ENCODE measurements around the gene TMC2.

The TMC2 gene

DNA sequence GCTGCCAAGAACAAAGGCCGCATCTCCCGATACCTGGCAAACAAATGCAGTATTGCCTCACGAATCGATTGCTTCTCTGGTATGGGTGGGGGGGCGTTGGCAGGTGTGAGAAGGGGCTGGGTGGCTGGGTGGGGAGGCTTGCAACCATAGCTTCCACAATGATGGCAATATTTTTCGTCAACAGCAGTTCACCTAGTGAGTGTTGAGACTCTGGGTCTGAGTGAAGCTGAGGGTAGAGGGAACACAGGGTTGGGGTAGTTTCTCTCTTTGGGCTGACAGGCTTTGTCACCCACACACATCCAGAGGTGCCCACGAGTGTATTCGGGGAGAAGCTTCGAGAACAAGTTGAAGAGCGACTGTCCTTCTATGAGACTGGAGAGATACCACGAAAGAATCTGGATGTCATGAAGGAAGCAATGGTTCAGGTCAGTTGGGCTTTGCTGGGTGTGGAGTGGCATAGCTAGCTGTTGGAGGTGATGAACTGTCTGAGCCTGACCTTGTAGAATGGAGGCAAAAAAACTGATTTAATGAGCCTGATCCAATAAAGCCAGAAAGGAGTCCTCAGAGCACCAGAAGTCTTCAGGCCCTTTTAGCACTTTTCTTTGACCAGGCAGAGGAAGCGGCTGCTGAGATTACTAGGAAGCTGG lies 120.2 kb downstream of the TMC2 start:
- DNase-seq (ENCODE audit: low spot score): no peak
- Histone ChIP-seq H3K36me3 (replicated peaks in 1 of 2; ENCODE audit: control insufficient read depth in 2 of 2, insufficient read depth in 2 of 2, low read length in 2 of 2) (peaks cover 61 to 84% of the 10 kb centered on the region in 2 donors), H3K27ac (replicated peaks; ENCODE audit: low read length) (no peak overlapping the region), H2AFZ (ENCODE audit: low read length) (no peak overlapping the region), H4K91ac (ENCODE audit: low read depth, low read length, poor library complexity) (no peak overlapping the region), H3K14ac (ENCODE audit: low read length) (no peak overlapping the region), H3K4ac (ENCODE audit: low read length) (no peak overlapping the region), H2BK12ac (ENCODE audit: low read length) (no peak overlapping the region), H3K79me1 (ENCODE audit: low read depth, low read length) (peaks cover 12% of the 10 kb centered on the region), H3K23ac (ENCODE audit: low read depth, low read length, poor library complexity) (no peak overlapping the region), H3K27me3 (ENCODE audit: control insufficient read depth in 3 of 3, insufficient read depth in 3 of 3, low read depth in 1 of 3, low read length in 3 of 3) (no peaks in the 10 kb centered on the region), H2BK5ac (ENCODE audit: low read length) (no peak overlapping the region), H2BK15ac (ENCODE audit: low read length) (no peak overlapping the region), H2BK120ac (ENCODE audit: low read depth, low read length) (no peak overlapping the region), H2AK5ac (ENCODE audit: low read depth, low read length) (no peak overlapping the region), H3K9me3 (replicated peaks in 1 of 2; ENCODE audit: control insufficient read depth in 2 of 2, insufficient read depth in 1 of 2, low read depth in 1 of 2, low read length in 2 of 2) (no peaks in the 10 kb centered on the region), H3K18ac (ENCODE audit: low read length) (no peak overlapping the region), H3K9ac (ENCODE audit: low read depth, low read length, poor library complexity) (no peak overlapping the region), H3K4me1 (ENCODE audit: control insufficient read depth in 2 of 2, insufficient read depth in 1 of 2, low read depth in 1 of 2, low read length in 2 of 2) (peaks cover 7 to 13% of the 10 kb centered on the region in 2 donors), H3K4me3 (ENCODE audit: low read length in 2 of 2) (no peak overlapping the region), H3K4me2 (ENCODE audit: insufficient read depth, low read length, poor library complexity, severe bottlenecking) (no peak overlapping the region), H4K8ac (ENCODE audit: low read depth, low read length) (no peak overlapping the region)
- WGBS, 2 donors (ENCODE audit: extremely low coverage in 2 of 2, insufficient read length in 2 of 2, insufficient replicate concordance in 1 of 2): no CpG with 5 or more reads among the region's 12 CpGs

DNA sequence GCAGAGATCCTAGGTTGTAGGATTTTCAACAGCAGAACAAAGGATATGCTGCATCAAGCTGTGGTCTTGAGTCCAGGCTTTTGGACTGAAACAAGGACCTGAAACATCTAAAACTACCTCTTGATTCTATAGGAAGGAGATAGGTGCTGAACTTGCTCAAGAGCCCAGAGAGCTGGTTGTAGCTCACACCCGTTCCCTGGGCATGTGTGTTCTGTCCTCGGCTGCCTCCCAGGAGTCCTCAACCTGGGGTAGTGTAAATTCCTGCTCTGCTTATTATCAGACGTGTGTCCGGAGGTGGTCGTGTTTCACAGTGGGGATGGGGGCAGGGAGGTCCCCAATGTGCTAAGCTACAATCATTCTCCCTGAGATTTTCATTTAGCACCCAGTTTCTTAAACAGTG lies 120.9 kb downstream of the TMC2 start:
- Histone ChIP-seq H3K36me3 (replicated peaks in 1 of 2; ENCODE audit: control insufficient read depth in 2 of 2, insufficient read depth in 2 of 2, low read length in 2 of 2) (peaks cover 66 to 91% of the 10 kb centered on the region in 2 donors), H3K23ac (ENCODE audit: low read depth, low read length, poor library complexity) (no peak overlapping the region)

DNA sequence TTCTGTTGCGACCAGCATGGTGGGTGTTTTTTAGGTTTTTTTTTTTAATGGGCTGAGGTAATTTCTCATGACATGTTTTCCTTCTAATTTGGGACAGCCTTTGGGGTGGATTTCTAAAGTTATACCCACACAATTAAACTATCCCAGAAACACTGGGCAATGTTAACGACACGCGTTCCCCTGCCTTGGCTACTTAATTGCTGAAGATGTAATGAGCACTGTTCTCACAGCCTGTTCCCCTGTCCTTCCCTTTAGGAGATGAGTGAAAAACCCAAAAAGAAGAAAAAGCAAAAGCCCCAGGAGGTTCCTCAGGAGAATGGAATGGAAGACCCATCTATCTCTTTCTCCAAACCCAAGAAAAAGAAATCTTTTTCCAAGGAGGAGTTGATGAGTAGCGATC lies 121.3 kb downstream of the TMC2 start:
- Histone ChIP-seq H3K27me3 (ENCODE audit: control insufficient read depth in 3 of 3, insufficient read depth in 3 of 3, low read depth in 1 of 3, low read length in 3 of 3) (no peaks in the 10 kb centered on the region), H3K9me3 (replicated peaks in 1 of 2; ENCODE audit: control insufficient read depth in 2 of 2, insufficient read depth in 1 of 2, low read depth in 1 of 2, low read length in 2 of 2) (no peaks in the 10 kb centered on the region), H3K18ac (ENCODE audit: low read length) (no peak overlapping the region), H2AK5ac (ENCODE audit: low read depth, low read length) (no peak overlapping the region), H2BK15ac (ENCODE audit: low read length) (no peak overlapping the region), H2AFZ (ENCODE audit: low read length) (no peak overlapping the region), H3K27ac (replicated peaks; ENCODE audit: low read length) (no peak overlapping the region), H3K36me3 (replicated peaks in 1 of 2; ENCODE audit: control insufficient read depth in 2 of 2, insufficient read depth in 2 of 2, low read length in 2 of 2) (peaks cover 67 to 93% of the 10 kb centered on the region in 2 donors), H3K9ac (ENCODE audit: low read depth, low read length, poor library complexity) (no peak overlapping the region), H3K4me1 (ENCODE audit: control insufficient read depth in 2 of 2, insufficient read depth in 1 of 2, low read depth in 1 of 2, low read length in 2 of 2) (peaks cover 7 to 13% of the 10 kb centered on the region in 2 donors), H3K4me3 (ENCODE audit: low read length in 2 of 2) (no peak overlapping the region), H2BK5ac (ENCODE audit: low read length) (no peak overlapping the region), H4K8ac (ENCODE audit: low read depth, low read length) (no peak overlapping the region), H3K79me1 (ENCODE audit: low read depth, low read length) (peaks cover 10% of the 10 kb centered on the region), H3K23ac (ENCODE audit: low read depth, low read length, poor library complexity) (no peak overlapping the region), H3K4ac (ENCODE audit: low read length) (no peak overlapping the region), H4K91ac (ENCODE audit: low read depth, low read length, poor library complexity) (no peak overlapping the region), H3K14ac (ENCODE audit: low read length) (no peak overlapping the region), H3K4me2 (ENCODE audit: insufficient read depth, low read length, poor library complexity, severe bottlenecking) (no peak overlapping the region), H2BK120ac (ENCODE audit: low read depth, low read length) (no peak overlapping the region), H2BK12ac (ENCODE audit: low read length) (no peak overlapping the region)
- no CpG with 5 or more reads among the region's 5 CpGs for WGBS, 2 donors (ENCODE audit: extremely low coverage in 2 of 2, insufficient read length in 2 of 2, insufficient replicate concordance in 1 of 2)
- DNase-seq (ENCODE audit: low spot score): no peak

More for the DNA sequence above, 120.9 kb downstream of the TMC2 start:
- Histone ChIP-seq H2BK5ac (ENCODE audit: low read length) (no peak overlapping the region), H3K27me3 (ENCODE audit: control insufficient read depth in 3 of 3, insufficient read depth in 3 of 3, low read depth in 1 of 3, low read length in 3 of 3) (no peaks in the 10 kb centered on the region), H2BK120ac (ENCODE audit: low read depth, low read length) (no peak overlapping the region), H3K9ac (ENCODE audit: low read depth, low read length, poor library complexity) (no peak overlapping the region), H3K79me1 (ENCODE audit: low read depth, low read length) (peaks cover 12% of the 10 kb centered on the region), H3K4me1 (ENCODE audit: control insufficient read depth in 2 of 2, insufficient read depth in 1 of 2, low read depth in 1 of 2, low read length in 2 of 2) (peaks cover 7 to 13% of the 10 kb centered on the region in 2 donors), H3K4ac (ENCODE audit: low read length) (no peak overlapping the region), H3K9me3 (replicated peaks in 1 of 2; ENCODE audit: control insufficient read depth in 2 of 2, insufficient read depth in 1 of 2, low read depth in 1 of 2, low read length in 2 of 2) (no peaks in the 10 kb centered on the region), H2AK5ac (ENCODE audit: low read depth, low read length) (no peak overlapping the region), H2BK15ac (ENCODE audit: low read length) (no peak overlapping the region), H2AFZ (ENCODE audit: low read length) (no peak overlapping the region), H4K91ac (ENCODE audit: low read depth, low read length, poor library complexity) (no peak overlapping the region), H3K27ac (replicated peaks; ENCODE audit: low read length) (no peak overlapping the region), H3K4me2 (ENCODE audit: insufficient read depth, low read length, poor library complexity, severe bottlenecking) (no peak overlapping the region), H3K18ac (ENCODE audit: low read length) (no peak overlapping the region), H4K8ac (ENCODE audit: low read depth, low read length) (no peak overlapping the region), H3K4me3 (ENCODE audit: low read length in 2 of 2) (no peak overlapping the region), H3K14ac (ENCODE audit: low read length) (no peak overlapping the region), H2BK12ac (ENCODE audit: low read length) (no peak overlapping the region)
- DNase-seq (ENCODE audit: low spot score): no peak
- WGBS, 2 donors (ENCODE audit: extremely low coverage in 2 of 2, insufficient read length in 2 of 2, insufficient replicate concordance in 1 of 2): no CpG with 5 or more reads among the region's 5 CpGs

DNA sequence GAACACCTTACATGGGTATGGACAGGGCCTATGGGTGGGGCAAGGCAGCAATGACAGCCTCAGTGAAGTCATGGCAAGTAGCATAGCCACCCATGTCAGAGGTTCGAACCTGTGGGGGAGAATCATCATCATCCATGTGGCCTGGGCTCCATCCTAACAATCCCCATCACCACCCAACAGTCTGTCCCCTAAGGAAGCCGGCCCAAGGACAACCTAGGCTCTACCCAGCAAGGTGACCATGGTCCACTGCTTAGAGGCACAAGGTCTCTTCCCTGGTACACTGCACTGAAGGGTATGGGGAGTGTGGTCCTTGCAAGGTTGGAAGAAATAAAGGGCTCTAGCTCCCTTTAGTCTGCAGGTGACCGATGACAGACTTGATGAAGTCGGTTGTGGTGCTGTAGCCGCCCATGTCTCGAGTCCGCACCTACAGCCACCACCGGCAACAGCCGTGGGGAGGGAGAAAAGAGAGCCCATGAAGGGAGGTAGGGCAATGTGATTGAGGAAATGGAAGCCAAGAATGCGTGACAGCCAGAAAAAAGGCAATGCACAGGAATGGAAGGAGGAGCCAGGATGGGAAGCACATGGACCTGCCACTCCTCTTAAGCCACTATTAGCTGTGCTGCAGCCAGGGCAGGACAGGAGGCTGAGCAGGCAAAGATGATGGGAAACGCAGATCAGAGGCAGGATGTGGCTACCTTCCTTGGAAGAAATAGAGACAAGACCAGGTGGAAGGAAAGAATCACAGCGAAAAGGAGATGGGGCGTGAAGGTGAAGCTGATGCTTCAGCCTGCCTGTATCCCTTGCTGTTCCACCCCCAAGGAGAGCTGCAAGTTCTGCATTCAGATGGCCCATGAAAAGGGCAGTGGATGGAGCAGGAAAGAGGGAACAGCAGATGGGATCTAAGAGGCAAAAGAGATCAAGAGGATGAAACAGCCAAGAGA lies 122.3 kb downstream of the TMC2 start:
- Histone ChIP-seq H2BK15ac (ENCODE audit: low read length) (no peak overlapping the region), H4K8ac (ENCODE audit: low read depth, low read length) (no peak overlapping the region), H2BK5ac (ENCODE audit: low read length) (no peak overlapping the region), H4K91ac (ENCODE audit: low read depth, low read length, poor library complexity) (no peak overlapping the region), H3K9ac (ENCODE audit: low read depth, low read length, poor library complexity) (no peak overlapping the region), H3K9me3 (replicated peaks in 1 of 2; ENCODE audit: control insufficient read depth in 2 of 2, insufficient read depth in 1 of 2, low read depth in 1 of 2, low read length in 2 of 2) (no peaks in the 10 kb centered on the region), H3K4me3 (ENCODE audit: low read length in 2 of 2) (no peak overlapping the region), H3K27me3 (ENCODE audit: control insufficient read depth in 3 of 3, insufficient read depth in 3 of 3, low read depth in 1 of 3, low read length in 3 of 3) (no peaks in the 10 kb centered on the region), H2AK5ac (ENCODE audit: low read depth, low read length) (no peak overlapping the region), H3K4ac (ENCODE audit: low read length) (no peak overlapping the region), H3K23ac (ENCODE audit: low read depth, low read length, poor library complexity) (no peak overlapping the region), H2BK12ac (ENCODE audit: low read length) (no peak overlapping the region), H3K14ac (ENCODE audit: low read length) (no peak overlapping the region), H3K4me1 (ENCODE audit: control insufficient read depth in 2 of 2, insufficient read depth in 1 of 2, low read depth in 1 of 2, low read length in 2 of 2) (peaks cover 12% of the 10 kb centered on the region in 2 donors), H3K27ac (replicated peaks; ENCODE audit: low read length) (no peak overlapping the region), H2BK120ac (ENCODE audit: low read depth, low read length) (no peak overlapping the region), H3K4me2 (ENCODE audit: insufficient read depth, low read length, poor library complexity, severe bottlenecking) (no peak overlapping the region), H3K79me1 (ENCODE audit: low read depth, low read length) (peaks cover 11% of the 10 kb centered on the region), H3K18ac (ENCODE audit: low read length) (no peak overlapping the region), H2AFZ (ENCODE audit: low read length) (no peak overlapping the region), H3K36me3 (replicated peaks in 1 of 2; ENCODE audit: control insufficient read depth in 2 of 2, insufficient read depth in 2 of 2, low read length in 2 of 2) (peaks cover 70 to 86% of the 10 kb centered on the region in 2 donors)
- no peak for DNase-seq (ENCODE audit: low spot score)
- no CpG with 5 or more reads among the region's 13 CpGs for WGBS, 2 donors (ENCODE audit: extremely low coverage in 2 of 2, insufficient read length in 2 of 2, insufficient replicate concordance in 1 of 2)

Measured in neuronal stem cell (in vitro differentiated cells).